Glutamatergic neuron (in vitro differentiated cells): ENCODE measurements around the gene DCP1B. TPM values are rescaled to one million over a fixed set of nuclear protein-coding genes. Genes with fewer than 3 reads are reported as not detected.
A peak's percentile ranks its signal among the peaks of the same experiment; 100 is the strongest.

Experiments
- DNase-seq: peaks from one replicate; pipeline ENCODE4 v3.0.0; 2022
- H3K27ac Mint-ChIP-seq: one replicate; pipeline ENCODE4 v1.8.0; 2020; ENCODE audit warnings: mild to moderate bottlenecking, mixed read lengths, inconsistent platforms; ENCODE audit not compliant: unreplicated experiment
- H3K27me3 Mint-ChIP-seq: one replicate; pipeline ENCODE4 v1.8.0; 2020; ENCODE audit warnings: mild to moderate bottlenecking, moderate library complexity, mixed read lengths, inconsistent platforms; ENCODE audit not compliant: unreplicated experiment
- H3K36me3 Mint-ChIP-seq: one replicate; pipeline ENCODE4 v1.8.0; 2020; ENCODE audit warnings: mild to moderate bottlenecking, mixed read lengths, inconsistent platforms; ENCODE audit not compliant: unreplicated experiment
- H3K4me1 Mint-ChIP-seq: one replicate; pipeline ENCODE4 v1.8.0; 2020; ENCODE audit warnings: mild to moderate bottlenecking, low read depth, mixed read lengths, inconsistent platforms; ENCODE audit not compliant: unreplicated experiment
- H3K4me3 Mint-ChIP-seq: one replicate; pipeline ENCODE4 v1.8.0; 2020; ENCODE audit warnings: mild to moderate bottlenecking, mixed read lengths, inconsistent platforms; ENCODE audit not compliant: unreplicated experiment
- H3K9me3 Mint-ChIP-seq: one replicate; pipeline ENCODE4 v1.8.0; 2020; ENCODE audit warnings: mild to moderate bottlenecking, moderate library complexity, mixed read lengths, inconsistent platforms; ENCODE audit not compliant: unreplicated experiment
- total RNA-seq: library from RNA; stranded (reverse); fragmentation: NEBNext Ultra II Directional; extraction: Animal tissue kit (Norgen Biotek cat#: 25700); gene quantifications from one replicate; pipeline ENCODE4 v1.2.1, GENCODE V29; 2021; ENCODE audit not compliant: unreplicated experiment
- TF ChIP-seq, protein P1 (sequence below): fragments of 200-600 bp; sonication (generic); IDR thresholded peaks from one replicate; pipeline ENCODE4 v1.5.0; 2021; ENCODE audit not compliant: partially characterized antibody, unreplicated experiment

The DCP1B gene
- total RNA-seq, 1 donor from 2014 or later, result 14.2 TPM

DNA sequence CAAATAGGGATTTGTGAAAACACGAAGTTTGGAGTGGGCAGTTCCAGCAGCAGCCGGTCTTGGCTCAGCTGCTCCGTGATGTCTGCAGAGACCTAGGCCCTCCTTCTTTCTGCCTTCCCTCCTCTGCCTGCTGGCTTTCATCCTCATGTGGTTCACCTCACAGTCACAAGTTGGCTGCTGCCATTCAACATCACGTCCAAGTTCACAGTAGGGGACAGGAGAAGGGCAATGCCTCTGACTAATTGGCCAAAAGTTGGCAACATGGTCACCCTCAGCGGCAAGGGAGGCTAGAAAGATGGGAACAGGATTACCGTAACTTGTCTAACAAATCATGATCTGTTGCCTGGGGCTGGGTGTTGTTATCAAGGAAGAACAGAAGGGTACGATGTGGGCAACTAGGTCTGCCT lies 78.0 kb downstream of the DCP1B start:
- TF ChIP-seq, protein P1, sequence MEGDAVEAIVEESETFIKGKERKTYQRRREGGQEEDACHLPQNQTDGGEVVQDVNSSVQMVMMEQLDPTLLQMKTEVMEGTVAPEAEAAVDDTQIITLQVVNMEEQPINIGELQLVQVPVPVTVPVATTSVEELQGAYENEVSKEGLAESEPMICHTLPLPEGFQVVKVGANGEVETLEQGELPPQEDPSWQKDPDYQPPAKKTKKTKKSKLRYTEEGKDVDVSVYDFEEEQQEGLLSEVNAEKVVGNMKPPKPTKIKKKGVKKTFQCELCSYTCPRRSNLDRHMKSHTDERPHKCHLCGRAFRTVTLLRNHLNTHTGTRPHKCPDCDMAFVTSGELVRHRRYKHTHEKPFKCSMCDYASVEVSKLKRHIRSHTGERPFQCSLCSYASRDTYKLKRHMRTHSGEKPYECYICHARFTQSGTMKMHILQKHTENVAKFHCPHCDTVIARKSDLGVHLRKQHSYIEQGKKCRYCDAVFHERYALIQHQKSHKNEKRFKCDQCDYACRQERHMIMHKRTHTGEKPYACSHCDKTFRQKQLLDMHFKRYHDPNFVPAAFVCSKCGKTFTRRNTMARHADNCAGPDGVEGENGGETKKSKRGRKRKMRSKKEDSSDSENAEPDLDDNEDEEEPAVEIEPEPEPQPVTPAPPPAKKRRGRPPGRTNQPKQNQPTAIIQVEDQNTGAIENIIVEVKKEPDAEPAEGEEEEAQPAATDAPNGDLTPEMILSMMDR, result no peak
- DNase-seq, result no peak
- no peak overlapping the region for H3K4me3 Mint-ChIP-seq

DNA sequence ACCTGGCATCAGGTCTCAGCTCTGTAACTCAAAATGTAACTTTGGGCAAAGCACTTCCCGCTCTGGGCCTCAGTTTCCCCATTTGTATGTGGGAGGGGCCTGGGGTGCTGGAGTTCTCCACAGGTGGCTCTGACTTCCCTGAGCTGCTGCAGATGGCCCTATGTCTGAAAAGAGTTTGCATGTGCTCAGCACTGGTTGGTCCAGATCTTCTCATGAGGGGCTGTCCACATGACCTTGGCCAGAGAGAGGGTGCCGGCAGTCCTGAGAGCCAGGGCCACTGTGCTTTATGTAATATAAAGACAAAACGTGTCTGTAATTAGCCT lies 78.6 kb downstream of the DCP1B start:
- Mint-ChIP-seq H3K4me1 (peaks cover 18% of the 10 kb centered on the region), H3K27me3 (peaks cover 12% of the 10 kb centered on the region), H3K9me3 (peaks cover 14% of the 10 kb centered on the region), H3K27ac (no peak overlapping the region), H3K4me3 (no peak overlapping the region), H3K36me3 (peaks cover 5% of the 10 kb centered on the region)
- DNase-seq, result no peak
- TF ChIP-seq, protein P1, result no peak

More for the DNA sequence above, 78.0 kb downstream of the DCP1B start:
- Mint-ChIP-seq H3K9me3 (peaks cover 14% of the 10 kb centered on the region), H3K27me3 (peaks cover 14% of the 10 kb centered on the region), H3K4me1 (peaks cover 18% of the 10 kb centered on the region), H3K27ac (no peak overlapping the region), H3K36me3 (peaks cover 5% of the 10 kb centered on the region)

DNA sequence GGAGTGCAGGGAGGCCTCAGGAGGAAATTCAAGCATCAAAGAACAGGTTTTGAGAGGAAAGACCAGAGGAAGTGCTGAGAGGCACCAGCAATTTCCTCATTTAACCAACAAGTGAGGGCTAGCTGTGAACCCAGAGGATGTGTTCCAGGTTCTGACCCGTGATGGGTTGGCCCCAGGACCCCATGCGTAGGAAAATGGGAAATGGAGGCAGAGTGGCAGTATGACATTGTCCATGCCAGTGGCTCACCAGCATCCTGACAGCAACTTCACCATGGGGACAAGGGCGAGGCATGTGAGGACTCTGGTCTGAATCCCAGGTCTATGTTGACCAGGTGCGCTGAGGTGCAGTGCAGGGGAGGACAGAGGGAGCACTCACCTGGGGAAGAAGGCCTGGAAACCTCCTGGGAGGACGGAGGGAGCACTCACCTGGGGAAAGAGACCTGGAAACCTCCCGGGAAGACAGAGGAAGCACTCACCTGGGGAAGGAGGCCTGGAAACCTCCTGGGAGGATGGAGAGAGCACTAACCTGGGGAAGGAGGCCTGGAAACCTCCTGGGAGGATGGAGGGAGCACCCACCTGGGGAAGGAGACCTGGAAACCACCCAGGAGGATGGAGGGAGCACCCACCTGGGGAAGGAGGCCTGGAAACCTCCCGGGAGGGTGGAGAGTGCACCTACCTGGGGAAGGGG lies 79.1 kb downstream of the DCP1B start:
- H3K4me3 Mint-ChIP-seq, result peak overlapping the region; percentile 59
- DNase-seq, result no peak
- H3K36me3 Mint-ChIP-seq, result peaks cover 5% of the 10 kb centered on the region
- TF ChIP-seq, protein P1, result no peak
- peak overlapping the region; percentile 80 for H3K27ac Mint-ChIP-seq
- peaks cover 14% of the 10 kb centered on the region for H3K9me3 Mint-ChIP-seq
- H3K27me3 Mint-ChIP-seq, result peaks cover 12% of the 10 kb centered on the region
- peaks cover 18% of the 10 kb centered on the region for H3K4me1 Mint-ChIP-seq

- H3K4me3 Mint-ChIP-seq, result no peak overlapping the region
- H3K4me1 Mint-ChIP-seq, result peaks cover 18% of the 10 kb centered on the region
- no peak overlapping the region for H3K27ac Mint-ChIP-seq
- TF ChIP-seq, protein P1, result no peak
- peaks cover 5% of the 10 kb centered on the region for H3K36me3 Mint-ChIP-seq
- H3K27me3 Mint-ChIP-seq, result peaks cover 12% of the 10 kb centered on the region
- peaks cover 14% of the 10 kb centered on the region for H3K9me3 Mint-ChIP-seq
- DNase-seq, result no peak
Observed at GRCh38 chr12:1922985-1923384, 81.3 kb downstream of the DCP1B start.

- no peak for DNase-seq
- peaks cover 11% of the 10 kb centered on the region for H3K27me3 Mint-ChIP-seq
- H3K4me1 Mint-ChIP-seq, result peaks cover 18% of the 10 kb centered on the region
- H3K9me3 Mint-ChIP-seq, result peaks cover 14% of the 10 kb centered on the region
- no peak overlapping the region for H3K27ac Mint-ChIP-seq
- TF ChIP-seq, protein P1, result no peak
- no peak overlapping the region for H3K4me3 Mint-ChIP-seq
- H3K36me3 Mint-ChIP-seq, result peaks cover 5% of the 10 kb centered on the region
Observed at GRCh38 chr12:1922075-1922709, 82.1 kb downstream of the DCP1B start.
